ENCODE results near the gene CAMK2G.

GRCh38 chr10:73790886-73791625 is 83.3 kb downstream of the CAMK2G start:
- TF ChIP-seq, protein P1, sequence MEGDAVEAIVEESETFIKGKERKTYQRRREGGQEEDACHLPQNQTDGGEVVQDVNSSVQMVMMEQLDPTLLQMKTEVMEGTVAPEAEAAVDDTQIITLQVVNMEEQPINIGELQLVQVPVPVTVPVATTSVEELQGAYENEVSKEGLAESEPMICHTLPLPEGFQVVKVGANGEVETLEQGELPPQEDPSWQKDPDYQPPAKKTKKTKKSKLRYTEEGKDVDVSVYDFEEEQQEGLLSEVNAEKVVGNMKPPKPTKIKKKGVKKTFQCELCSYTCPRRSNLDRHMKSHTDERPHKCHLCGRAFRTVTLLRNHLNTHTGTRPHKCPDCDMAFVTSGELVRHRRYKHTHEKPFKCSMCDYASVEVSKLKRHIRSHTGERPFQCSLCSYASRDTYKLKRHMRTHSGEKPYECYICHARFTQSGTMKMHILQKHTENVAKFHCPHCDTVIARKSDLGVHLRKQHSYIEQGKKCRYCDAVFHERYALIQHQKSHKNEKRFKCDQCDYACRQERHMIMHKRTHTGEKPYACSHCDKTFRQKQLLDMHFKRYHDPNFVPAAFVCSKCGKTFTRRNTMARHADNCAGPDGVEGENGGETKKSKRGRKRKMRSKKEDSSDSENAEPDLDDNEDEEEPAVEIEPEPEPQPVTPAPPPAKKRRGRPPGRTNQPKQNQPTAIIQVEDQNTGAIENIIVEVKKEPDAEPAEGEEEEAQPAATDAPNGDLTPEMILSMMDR (IDR thresholded peaks at IDR 0.05; ENCODE audit: low read length), result no peak
- TF ChIP-seq EZH2 (IDR thresholded peaks at IDR 0.05; ENCODE audit: borderline replicate concordance, low read length), result no peak
